PFSK-1 (cell line): ENCODE measurements around the gene ANKHD1.

Source experiments
- FOXP2 ChIP-seq: optimal IDR thresholded peaks from 2 replicates; pipeline ENCODE3; 2011; ENCODE audit warnings: borderline replicate concordance, control low read depth, inconsistent platforms; ENCODE audit not compliant: insufficient read depth; ENCODE audit errors: extremely low read length, extremely low read depth
- SIN3A ChIP-seq: IDR thresholded peaks from 2 replicates; pipeline ENCODE4 v1.6.1; 2012; ENCODE audit warnings: mild to moderate bottlenecking, low read length, moderate library complexity, borderline replicate concordance; ENCODE audit not compliant: insufficient read depth
- TAF1 ChIP-seq: IDR thresholded peaks from 2 replicates; pipeline ENCODE4 v1.6.1; 2012; ENCODE audit warnings: low read length, control low read depth, borderline replicate concordance; ENCODE audit not compliant: insufficient read depth
- TF ChIP-seq, protein P1 (sequence below), 2 experiments: IDR thresholded peaks; 2 replicates each; pipeline versions ENCODE4 v1.6.1 to v1.8.0; 2011 to 2012; ENCODE audit warnings: low read depth in 2 of 2, low read length in 2 of 2, control low read depth in 1 of 2, inconsistent platforms in 1 of 2, mild to moderate bottlenecking in 1 of 2, moderate library complexity in 1 of 2; ENCODE audit not compliant: insufficient read depth in 1 of 2

DNA sequence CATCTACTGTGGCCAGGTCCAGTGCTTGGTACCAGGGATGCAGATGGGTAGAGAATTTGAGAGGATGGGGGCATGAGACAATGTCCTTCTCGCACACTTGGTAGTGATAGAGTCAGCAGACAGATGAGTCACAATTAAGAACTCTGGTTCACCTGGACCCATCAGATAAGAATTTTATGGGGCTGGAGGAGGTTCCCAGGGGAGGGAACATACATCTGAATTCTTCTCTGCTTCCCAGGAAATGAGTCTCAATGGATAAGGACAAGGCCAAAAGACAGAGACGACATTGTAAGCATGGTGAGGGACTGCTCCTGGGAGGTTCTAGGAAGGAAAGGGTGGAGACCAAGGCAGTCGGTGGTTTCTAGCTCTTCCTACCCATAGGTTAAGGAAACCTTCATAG is 36.4 kb upstream of the ANKHD1 start:
- TF ChIP-seq, protein P1, sequence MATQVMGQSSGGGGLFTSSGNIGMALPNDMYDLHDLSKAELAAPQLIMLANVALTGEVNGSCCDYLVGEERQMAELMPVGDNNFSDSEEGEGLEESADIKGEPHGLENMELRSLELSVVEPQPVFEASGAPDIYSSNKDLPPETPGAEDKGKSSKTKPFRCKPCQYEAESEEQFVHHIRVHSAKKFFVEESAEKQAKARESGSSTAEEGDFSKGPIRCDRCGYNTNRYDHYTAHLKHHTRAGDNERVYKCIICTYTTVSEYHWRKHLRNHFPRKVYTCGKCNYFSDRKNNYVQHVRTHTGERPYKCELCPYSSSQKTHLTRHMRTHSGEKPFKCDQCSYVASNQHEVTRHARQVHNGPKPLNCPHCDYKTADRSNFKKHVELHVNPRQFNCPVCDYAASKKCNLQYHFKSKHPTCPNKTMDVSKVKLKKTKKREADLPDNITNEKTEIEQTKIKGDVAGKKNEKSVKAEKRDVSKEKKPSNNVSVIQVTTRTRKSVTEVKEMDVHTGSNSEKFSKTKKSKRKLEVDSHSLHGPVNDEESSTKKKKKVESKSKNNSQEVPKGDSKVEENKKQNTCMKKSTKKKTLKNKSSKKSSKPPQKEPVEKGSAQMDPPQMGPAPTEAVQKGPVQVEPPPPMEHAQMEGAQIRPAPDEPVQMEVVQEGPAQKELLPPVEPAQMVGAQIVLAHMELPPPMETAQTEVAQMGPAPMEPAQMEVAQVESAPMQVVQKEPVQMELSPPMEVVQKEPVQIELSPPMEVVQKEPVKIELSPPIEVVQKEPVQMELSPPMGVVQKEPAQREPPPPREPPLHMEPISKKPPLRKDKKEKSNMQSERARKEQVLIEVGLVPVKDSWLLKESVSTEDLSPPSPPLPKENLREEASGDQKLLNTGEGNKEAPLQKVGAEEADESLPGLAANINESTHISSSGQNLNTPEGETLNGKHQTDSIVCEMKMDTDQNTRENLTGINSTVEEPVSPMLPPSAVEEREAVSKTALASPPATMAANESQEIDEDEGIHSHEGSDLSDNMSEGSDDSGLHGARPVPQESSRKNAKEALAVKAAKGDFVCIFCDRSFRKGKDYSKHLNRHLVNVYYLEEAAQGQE (IDR thresholded peaks at IDR 0.05; ENCODE audit: insufficient read depth in 1 of 2, low read depth in 2 of 2, low read length in 2 of 2): no peak
- no peak for TF ChIP-seq SIN3A
- TF ChIP-seq TAF1: no peak
- TF ChIP-seq FOXP2: no peak
